Measurements from ENCODE around the gene ALKBH8.

DNA sequence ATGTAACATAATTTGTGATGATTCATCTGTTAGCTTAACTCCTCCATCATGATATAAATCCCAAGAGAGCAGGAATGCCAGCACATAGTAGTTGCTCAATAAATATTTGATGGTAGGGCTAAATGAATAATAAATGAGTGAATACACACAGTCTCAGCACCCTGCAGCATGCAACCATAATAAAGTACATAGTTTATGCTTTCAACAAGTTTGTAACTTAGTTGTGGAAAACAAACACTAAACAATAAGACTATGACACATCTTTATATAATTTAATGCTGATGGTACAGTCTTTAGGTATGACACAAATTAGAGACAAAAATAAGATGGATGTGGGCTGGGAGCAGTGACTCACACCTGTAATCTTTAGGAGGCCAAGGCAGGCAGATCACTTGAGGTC is 3.8 kb downstream of the ALKBH8 start:
- TF ChIP-seq POLR2A (IDR thresholded peaks at IDR 0.05) = no peak
- TF ChIP-seq, protein P1, sequence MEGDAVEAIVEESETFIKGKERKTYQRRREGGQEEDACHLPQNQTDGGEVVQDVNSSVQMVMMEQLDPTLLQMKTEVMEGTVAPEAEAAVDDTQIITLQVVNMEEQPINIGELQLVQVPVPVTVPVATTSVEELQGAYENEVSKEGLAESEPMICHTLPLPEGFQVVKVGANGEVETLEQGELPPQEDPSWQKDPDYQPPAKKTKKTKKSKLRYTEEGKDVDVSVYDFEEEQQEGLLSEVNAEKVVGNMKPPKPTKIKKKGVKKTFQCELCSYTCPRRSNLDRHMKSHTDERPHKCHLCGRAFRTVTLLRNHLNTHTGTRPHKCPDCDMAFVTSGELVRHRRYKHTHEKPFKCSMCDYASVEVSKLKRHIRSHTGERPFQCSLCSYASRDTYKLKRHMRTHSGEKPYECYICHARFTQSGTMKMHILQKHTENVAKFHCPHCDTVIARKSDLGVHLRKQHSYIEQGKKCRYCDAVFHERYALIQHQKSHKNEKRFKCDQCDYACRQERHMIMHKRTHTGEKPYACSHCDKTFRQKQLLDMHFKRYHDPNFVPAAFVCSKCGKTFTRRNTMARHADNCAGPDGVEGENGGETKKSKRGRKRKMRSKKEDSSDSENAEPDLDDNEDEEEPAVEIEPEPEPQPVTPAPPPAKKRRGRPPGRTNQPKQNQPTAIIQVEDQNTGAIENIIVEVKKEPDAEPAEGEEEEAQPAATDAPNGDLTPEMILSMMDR (IDR thresholded peaks at IDR 0.05) = no peak
